BJ (cell line): Measurements from ENCODE around the gene CDC14B. TPM values are rescaled to one million over a fixed set of nuclear protein-coding genes. Genes with fewer than 3 reads are reported as not detected.

ENCODE experiments used
- CTCF ChIA-PET: fragments of 350-600 bp; formaldehyde crosslinking; extraction: SDS; loops from one replicate; lab custom pipeline; 2021; ENCODE audit warnings: antibody characterized with exemption, inconsistent platforms; lab: Yijun Ruan, JAX
- POLR2A ChIA-PET: fragments of 300-600 bp; sonication (Branson Sonifier 250); formaldehyde crosslinking; extraction: SDS; loops from one replicate; lab custom pipeline; 2021; ENCODE audit warnings: antibody characterized with exemption; lab: Charles Lee
- DNase-seq: peaks from one replicate; pipeline ENCODE4 v3.0.0-alpha.2; 2011; ENCODE audit warnings: low read depth
- H3K27me3 ChIP-seq: 2 replicates; pipeline ENCODE4 v1.6.0; 2011; ENCODE audit warnings: low read length; ENCODE audit not compliant: control insufficient read depth, insufficient read depth
- H3K36me3 ChIP-seq: 2 replicates; pipeline ENCODE4 v1.5.1; 2011; ENCODE audit warnings: low read length; ENCODE audit not compliant: control insufficient read depth, insufficient read depth
- H3K4me3 ChIP-seq: 2 replicates; pipeline ENCODE4 v1.5.1; 2011; ENCODE audit warnings: low read depth, mild to moderate bottlenecking, control low read depth, low read length
- CTCF ChIP-seq: IDR thresholded peaks from 2 replicates; pipeline ENCODE4 v1.5.1; 2011; ENCODE audit warnings: low read depth, mild to moderate bottlenecking, control low read depth, inconsistent platforms, low read length, moderate library complexity; ENCODE audit not compliant: insufficient read depth
- polyA plus RNA-seq: library from polyadenylated mRNA; depleted of rRNA; stranded (reverse); fragments of >200 nt; gene quantifications from 2 replicates; pipeline ENCODE4 v1.2.3, GENCODE V29; 2011

CDC14B gene
- polyA plus RNA-seq, 1 experiment, result 12.1 TPM

DNA sequence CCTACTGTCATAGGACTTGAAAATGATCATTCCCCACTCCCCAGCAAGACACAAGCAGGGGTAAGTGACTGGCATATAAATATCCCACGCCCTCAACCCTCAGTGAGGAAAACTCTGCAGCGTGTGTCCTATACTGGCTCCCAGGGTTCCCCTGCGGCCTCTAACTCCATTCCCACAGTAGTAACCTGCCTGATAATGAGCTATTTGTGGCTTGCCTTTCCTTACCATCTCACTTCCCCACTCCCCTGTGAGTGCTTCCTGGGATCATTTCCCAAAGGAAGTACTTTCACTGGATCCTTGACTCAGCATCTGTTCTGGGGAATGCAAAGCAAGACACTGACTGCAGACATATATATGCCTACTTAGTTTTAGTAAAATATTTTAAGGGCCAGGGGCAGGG is 14.3 kb downstream of the CDC14B start:
- no peaks in the 10 kb centered on the region for H3K27me3 ChIP-seq
- ChIA-PET CTCF (interaction anchor here (1.7 kb wide), 1 partner anchor 67 kb away, joined by 3 read pairs; no protein-coding TSS in a partner anchor), POLR2A (no interaction called here)
- no peak for DNase-seq
- H3K36me3 ChIP-seq, result no peaks in the 10 kb centered on the region
- no peak for TF ChIP-seq CTCF
- no peak overlapping the region for H3K4me3 ChIP-seq

- TF ChIP-seq CTCF, result no peak
Measured at GRCh38 chr9:96604004-96604319, 15.7 kb downstream of the CDC14B start.

GRCh38 chr9:96603305-96604003 is 16.2 kb downstream of the CDC14B start:
- no peak for DNase-seq
- Histone ChIP-seq H3K36me3 (no peaks in the 10 kb centered on the region), H3K27me3 (no peaks in the 10 kb centered on the region), H3K4me3 (no peak overlapping the region)
- TF ChIP-seq CTCF, result no peak
- POLR2A ChIA-PET, result no interaction called here
- CTCF ChIA-PET, result interaction anchor here (0.9 to 1.9 kb wide), 4 partner anchors 8 to 65 kb away, joined by 3 to 7 read pairs (median 3); no protein-coding TSS in a partner anchor

More at GRCh38 chr9:96604004-96604319, 15.7 kb downstream of the CDC14B start:
- H3K36me3 ChIP-seq, result no peaks in the 10 kb centered on the region
- H3K4me3 ChIP-seq, result no peak overlapping the region
- no peaks in the 10 kb centered on the region for H3K27me3 ChIP-seq
- CTCF ChIA-PET, result interaction anchor here (0.6 to 1.9 kb wide), 5 partner anchors 8 to 65 kb away, joined by 3 to 7 read pairs (median 3); no protein-coding TSS in a partner anchor
- no peak for DNase-seq
- POLR2A ChIA-PET, result no interaction called here

GRCh38 chr9:96599298-96599697 is 20.3 kb downstream of the CDC14B start:
- H3K36me3 ChIP-seq, result no peaks in the 10 kb centered on the region
- H3K4me3 ChIP-seq, result no peak overlapping the region
- no peak for DNase-seq
- TF ChIP-seq CTCF, result no peak
- POLR2A ChIA-PET, result no interaction called here
- CTCF ChIA-PET, result no interaction called here
- H3K27me3 ChIP-seq, result no peaks in the 10 kb centered on the region

DNA sequence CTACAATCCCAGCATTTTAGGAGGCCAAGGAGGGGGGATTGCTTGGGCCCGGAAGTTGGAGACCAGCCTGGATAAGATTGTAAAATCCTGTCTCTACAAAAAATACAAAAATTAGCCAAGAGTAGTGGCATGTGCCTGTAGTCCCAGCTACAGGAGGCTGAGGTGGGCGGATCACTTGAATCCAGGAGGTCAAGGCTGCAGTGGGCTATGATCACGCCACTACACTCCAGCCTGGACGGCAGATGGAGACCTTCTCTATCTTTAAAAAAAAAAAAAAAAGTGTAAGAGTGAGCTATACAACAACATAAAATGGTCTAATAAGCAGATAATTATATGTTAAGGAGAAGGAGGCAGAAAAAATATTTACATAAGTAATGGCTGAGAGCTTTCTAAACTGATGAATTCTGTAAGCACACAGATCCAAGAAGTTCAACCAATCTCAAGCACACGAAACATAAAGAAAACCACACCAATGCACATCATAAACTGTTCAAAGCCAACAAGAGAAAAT is 23.0 kb downstream of the CDC14B start:
- Histone ChIP-seq H3K36me3 (no peaks in the 10 kb centered on the region), H3K27me3 (no peaks in the 10 kb centered on the region), H3K4me3 (no peak overlapping the region)
- CTCF ChIA-PET, result no interaction called here
- TF ChIP-seq CTCF, result no peak
- DNase-seq, result no peak
- POLR2A ChIA-PET, result no interaction called here
